ENCODE results near the gene NCOA1.
"Not testable (repeated sequence)": the region's sequence is repeated elsewhere in the genome, so short reads cannot be mapped to it uniquely, and the experiment has no call there.

NCOA1 gene

DNA sequence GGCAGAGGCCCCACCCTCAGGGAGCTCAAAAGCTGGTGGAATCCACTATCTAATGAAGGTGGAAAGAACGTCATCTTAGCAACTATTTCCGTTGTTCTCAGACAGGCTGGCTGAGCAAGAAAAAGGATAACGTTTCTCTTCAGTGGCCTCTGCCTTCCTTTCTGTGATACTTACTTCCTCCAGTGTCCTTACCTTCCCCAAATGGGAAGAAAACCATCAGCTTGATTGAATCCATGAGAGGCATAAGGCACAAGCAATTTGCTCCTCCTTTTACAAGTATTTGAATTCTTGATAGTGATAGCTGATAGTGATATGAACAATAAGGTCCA lies 8.1 kb upstream of the NCOA1 start:
- ATAC-seq (ENCODE audit: insufficient read depth, low read depth): no peak
- DNase-seq: no peak
- Histone ChIP-seq H3K36me3 (ENCODE audit: insufficient read depth, low read length) (no peaks in the 10 kb centered on the region), H3K9me3 (ENCODE audit: insufficient read depth, low read length, severe bottlenecking) (peaks cover 2% of the 10 kb centered on the region), H3K79me2 (ENCODE audit: insufficient read depth, low read length) (no peaks in the 10 kb centered on the region), H3K27me3 (ENCODE audit: insufficient read depth, low read length, poor library complexity) (no peaks in the 10 kb centered on the region), H3K4me1 (ENCODE audit: insufficient read depth, low read length) (no peaks in the 10 kb centered on the region), H3K4me2 (ENCODE audit: insufficient read depth, low read length) (no peak overlapping the region), H3K9ac (ENCODE audit: low read depth, low read length) (no peak overlapping the region), H3K27ac (ENCODE audit: low read length) (no peak overlapping the region), H2AFZ (ENCODE audit: low read depth, low read length) (no peak overlapping the region; the same call in 1 of the 2 replicates), H3K4me3 (ENCODE audit: low read depth in 1 of 2, low read length in 2 of 2) (no peak overlapping the region), H4K20me1 (ENCODE audit: insufficient read depth, low read length) (no peaks in the 10 kb centered on the region)
- TF ChIP-seq EZH2 (IDR thresholded peaks at IDR 0.05; ENCODE audit: borderline replicate concordance, low read depth, low read length, severe bottlenecking): no peak
- TF ChIP-seq, protein P1, sequence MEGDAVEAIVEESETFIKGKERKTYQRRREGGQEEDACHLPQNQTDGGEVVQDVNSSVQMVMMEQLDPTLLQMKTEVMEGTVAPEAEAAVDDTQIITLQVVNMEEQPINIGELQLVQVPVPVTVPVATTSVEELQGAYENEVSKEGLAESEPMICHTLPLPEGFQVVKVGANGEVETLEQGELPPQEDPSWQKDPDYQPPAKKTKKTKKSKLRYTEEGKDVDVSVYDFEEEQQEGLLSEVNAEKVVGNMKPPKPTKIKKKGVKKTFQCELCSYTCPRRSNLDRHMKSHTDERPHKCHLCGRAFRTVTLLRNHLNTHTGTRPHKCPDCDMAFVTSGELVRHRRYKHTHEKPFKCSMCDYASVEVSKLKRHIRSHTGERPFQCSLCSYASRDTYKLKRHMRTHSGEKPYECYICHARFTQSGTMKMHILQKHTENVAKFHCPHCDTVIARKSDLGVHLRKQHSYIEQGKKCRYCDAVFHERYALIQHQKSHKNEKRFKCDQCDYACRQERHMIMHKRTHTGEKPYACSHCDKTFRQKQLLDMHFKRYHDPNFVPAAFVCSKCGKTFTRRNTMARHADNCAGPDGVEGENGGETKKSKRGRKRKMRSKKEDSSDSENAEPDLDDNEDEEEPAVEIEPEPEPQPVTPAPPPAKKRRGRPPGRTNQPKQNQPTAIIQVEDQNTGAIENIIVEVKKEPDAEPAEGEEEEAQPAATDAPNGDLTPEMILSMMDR (IDR thresholded peaks at IDR 0.05; ENCODE audit: borderline replicate concordance, extremely low read depth, low read length, poor library complexity, severe bottlenecking): no peak

DNA sequence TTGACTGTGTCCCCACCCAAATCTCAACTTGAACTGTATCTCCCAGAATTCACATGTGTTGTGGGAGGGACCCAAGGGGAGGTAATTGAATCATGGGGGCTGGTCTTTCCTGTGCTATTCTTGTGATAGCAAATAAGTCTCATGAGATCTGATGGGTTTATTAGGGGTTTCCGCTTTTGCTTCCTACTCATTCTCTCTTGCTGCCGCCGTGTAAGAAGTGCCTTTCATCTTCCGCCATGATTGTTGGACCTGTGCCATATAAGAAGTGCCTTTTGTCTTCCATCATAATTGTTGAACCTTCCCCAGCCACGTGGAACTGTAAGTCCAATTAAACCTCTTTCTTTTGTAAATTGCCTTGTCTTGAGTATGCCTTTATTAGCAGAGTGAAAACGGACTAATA lies 6.4 kb upstream of the NCOA1 start:
- H3K27me3 ChIP-seq (ENCODE audit: insufficient read depth, low read length, poor library complexity); H3K9ac ChIP-seq (ENCODE audit: low read depth, low read length); H3K36me3 ChIP-seq (ENCODE audit: insufficient read depth, low read length); H3K79me2 ChIP-seq (ENCODE audit: insufficient read depth, low read length); H3K4me3 ChIP-seq (ENCODE audit: low read depth in 1 of 2, low read length in 2 of 2); H4K20me1 ChIP-seq (ENCODE audit: insufficient read depth, low read length); DNase-seq; H3K4me1 ChIP-seq (ENCODE audit: insufficient read depth, low read length); ATAC-seq (ENCODE audit: insufficient read depth, low read depth); H3K4me2 ChIP-seq (ENCODE audit: insufficient read depth, low read length); H3K27ac ChIP-seq (ENCODE audit: low read length); H2AFZ ChIP-seq (ENCODE audit: low read depth, low read length); H3K9me3 ChIP-seq (ENCODE audit: insufficient read depth, low read length, severe bottlenecking): not testable (repeated sequence)

DNA sequence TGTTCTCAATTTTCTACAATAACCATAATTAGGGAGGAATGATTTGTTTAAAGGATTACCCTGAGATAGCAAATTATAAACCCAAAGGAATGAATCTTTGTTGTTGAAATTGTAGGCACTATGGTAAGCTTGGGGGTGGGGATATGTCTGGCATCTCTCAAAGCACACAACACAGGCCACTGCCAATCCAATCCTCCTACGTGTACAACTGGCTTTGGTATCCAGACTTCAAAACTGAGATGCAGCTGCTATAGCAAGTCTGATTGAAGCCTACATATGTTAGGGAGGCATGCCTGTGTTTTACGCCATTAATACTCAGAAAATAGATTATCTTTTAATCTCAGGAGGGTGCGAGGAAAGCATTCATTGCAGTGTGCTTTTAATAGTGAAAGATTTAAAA lies 5.9 kb upstream of the NCOA1 start:
- H3K79me2 ChIP-seq (ENCODE audit: insufficient read depth, low read length): no peaks in the 10 kb centered on the region
- TF ChIP-seq, protein P1 (IDR thresholded peaks at IDR 0.05; ENCODE audit: borderline replicate concordance, extremely low read depth, low read length, poor library complexity, severe bottlenecking): no peak
- no peak for TF ChIP-seq EZH2 (IDR thresholded peaks at IDR 0.05; ENCODE audit: borderline replicate concordance, low read depth, low read length, severe bottlenecking)
- DNase-seq: no peak
- no peak for ATAC-seq (ENCODE audit: insufficient read depth, low read depth)
- peaks cover 9% of the 10 kb centered on the region for H3K4me1 ChIP-seq (ENCODE audit: insufficient read depth, low read length)
- no peak overlapping the region for H3K27ac ChIP-seq (ENCODE audit: low read length)
- H4K20me1 ChIP-seq (ENCODE audit: insufficient read depth, low read length): no peaks in the 10 kb centered on the region
- no peak overlapping the region for H3K9ac ChIP-seq (ENCODE audit: low read depth, low read length)
- H3K9me3 ChIP-seq (ENCODE audit: insufficient read depth, low read length, severe bottlenecking): peaks cover 1% of the 10 kb centered on the region
- H2AFZ ChIP-seq (ENCODE audit: low read depth, low read length): no peak overlapping the region
- no peaks in the 10 kb centered on the region for H3K36me3 ChIP-seq (ENCODE audit: insufficient read depth, low read length)
- H3K4me3 ChIP-seq (ENCODE audit: low read depth in 1 of 2, low read length in 2 of 2): no peak overlapping the region
- H3K27me3 ChIP-seq (ENCODE audit: insufficient read depth, low read length, poor library complexity): no peaks in the 10 kb centered on the region
- no peak overlapping the region for H3K4me2 ChIP-seq (ENCODE audit: insufficient read depth, low read length)

DNA sequence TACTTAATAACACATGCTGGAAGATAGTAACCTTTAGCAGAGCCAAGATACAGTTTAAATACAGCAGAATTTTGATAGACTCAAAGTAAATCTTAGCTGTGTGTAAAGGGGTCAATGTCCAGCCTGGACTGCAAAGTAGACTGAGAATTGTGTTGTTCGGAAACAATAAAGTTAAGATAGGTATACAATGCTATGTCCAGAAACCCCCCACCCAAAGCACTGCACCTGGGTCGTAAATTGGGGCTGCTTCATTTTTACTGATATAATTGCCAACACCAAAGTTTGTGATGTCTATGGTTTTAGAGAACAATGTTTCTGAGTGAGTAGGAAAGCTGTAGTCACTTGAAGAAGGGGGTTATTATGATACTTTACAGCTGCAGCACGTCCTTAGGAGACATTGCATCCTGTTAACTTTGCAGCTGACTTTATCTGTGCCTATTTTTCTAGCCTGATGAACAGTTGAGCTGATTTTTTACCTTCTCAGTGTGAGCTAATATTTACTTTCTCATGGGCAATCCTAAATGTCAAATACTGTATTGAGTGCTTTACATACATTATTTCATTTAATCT lies 4.3 kb upstream of the NCOA1 start:
- Histone ChIP-seq H3K27ac (ENCODE audit: low read length) (no peak overlapping the region), H3K36me3 (ENCODE audit: insufficient read depth, low read length) (no peaks in the 10 kb centered on the region), H3K79me2 (ENCODE audit: insufficient read depth, low read length) (no peaks in the 10 kb centered on the region), H3K4me1 (ENCODE audit: insufficient read depth, low read length) (peaks cover 14% of the 10 kb centered on the region), H3K9ac (ENCODE audit: low read depth, low read length) (no peak overlapping the region), H3K4me3 (ENCODE audit: low read depth in 1 of 2, low read length in 2 of 2) (no peak overlapping the region), H3K4me2 (ENCODE audit: insufficient read depth, low read length) (no peak overlapping the region), H3K27me3 (ENCODE audit: insufficient read depth, low read length, poor library complexity) (no peaks in the 10 kb centered on the region), H3K9me3 (ENCODE audit: insufficient read depth, low read length, severe bottlenecking) (no peaks in the 10 kb centered on the region), H2AFZ (ENCODE audit: low read depth, low read length) (no peak overlapping the region), H4K20me1 (ENCODE audit: insufficient read depth, low read length) (0 out of 2 replicates have a peak, but pooled peaks cover 1% of the 10 kb centered on the region)
- TF ChIP-seq, protein P1 (IDR thresholded peaks at IDR 0.05; ENCODE audit: borderline replicate concordance, extremely low read depth, low read length, poor library complexity, severe bottlenecking): no peak
- TF ChIP-seq EZH2 (IDR thresholded peaks at IDR 0.05; ENCODE audit: borderline replicate concordance, low read depth, low read length, severe bottlenecking): no peak
- DNase-seq: no peak
- no peak for ATAC-seq (ENCODE audit: insufficient read depth, low read depth)
